DOHH2 (cell line): ENCODE data around the gene HOXA9.

Experiments
- EZH2phosphoT487 ChIP-seq: fragments of 200-600 bp; sonication (generic); IDR thresholded peaks from 2 replicates; pipeline ENCODE4 v1.6.1; 2017; ENCODE audit warnings: borderline replicate concordance, mild to moderate bottlenecking, antibody characterized with exemption, low read length, moderate library complexity, mixed read lengths
- TF ChIP-seq, protein P1 (sequence below): fragments of 200-600 bp; sonication (generic); IDR thresholded peaks from one replicate; pipeline ENCODE4 v1.5.1; 2014; ENCODE audit warnings: antibody characterized with exemption, mild to moderate bottlenecking, low read depth, low read length; ENCODE audit not compliant: poor library complexity, severe bottlenecking

DNA sequence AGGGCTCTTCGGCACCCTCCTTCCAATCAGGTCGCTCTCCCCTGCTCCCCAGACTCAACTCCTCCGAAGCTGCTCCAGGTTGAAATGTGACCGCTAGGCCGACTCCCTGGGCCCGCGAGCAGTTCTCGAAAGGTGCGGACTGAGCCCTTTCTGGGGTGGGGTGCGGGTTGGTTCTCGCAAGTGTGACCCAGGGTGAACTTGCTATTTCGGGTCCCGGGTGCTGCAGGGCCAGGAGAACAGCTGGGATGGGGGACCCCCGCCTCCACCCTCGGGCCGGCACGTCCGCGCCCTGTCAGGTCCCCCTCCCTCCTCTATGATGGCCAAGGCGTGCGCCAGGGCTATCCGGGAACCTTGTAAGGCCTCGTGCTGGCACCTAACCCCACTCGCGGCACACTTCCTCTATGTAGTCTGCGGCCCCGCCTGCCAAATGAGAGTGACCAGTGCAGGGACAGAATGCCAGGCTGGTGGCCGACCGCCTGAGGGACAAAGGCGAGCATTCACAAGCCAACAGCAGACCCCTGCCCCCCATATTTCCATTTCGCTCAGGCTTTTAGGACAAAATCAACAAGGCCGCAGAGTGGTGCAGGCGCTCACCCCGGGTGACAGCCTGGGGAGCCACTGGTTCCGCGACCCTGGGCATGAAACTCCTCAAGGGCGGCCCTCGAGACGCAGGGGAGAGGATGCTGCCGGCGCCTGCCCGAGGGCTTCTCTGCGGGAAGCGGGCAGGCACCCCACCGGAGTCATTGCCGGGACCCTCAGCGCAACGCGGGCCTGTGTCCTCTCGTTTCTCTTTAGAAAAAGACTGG lies 48.3 kb upstream of the HOXA9 start:
- TF ChIP-seq, protein P1, sequence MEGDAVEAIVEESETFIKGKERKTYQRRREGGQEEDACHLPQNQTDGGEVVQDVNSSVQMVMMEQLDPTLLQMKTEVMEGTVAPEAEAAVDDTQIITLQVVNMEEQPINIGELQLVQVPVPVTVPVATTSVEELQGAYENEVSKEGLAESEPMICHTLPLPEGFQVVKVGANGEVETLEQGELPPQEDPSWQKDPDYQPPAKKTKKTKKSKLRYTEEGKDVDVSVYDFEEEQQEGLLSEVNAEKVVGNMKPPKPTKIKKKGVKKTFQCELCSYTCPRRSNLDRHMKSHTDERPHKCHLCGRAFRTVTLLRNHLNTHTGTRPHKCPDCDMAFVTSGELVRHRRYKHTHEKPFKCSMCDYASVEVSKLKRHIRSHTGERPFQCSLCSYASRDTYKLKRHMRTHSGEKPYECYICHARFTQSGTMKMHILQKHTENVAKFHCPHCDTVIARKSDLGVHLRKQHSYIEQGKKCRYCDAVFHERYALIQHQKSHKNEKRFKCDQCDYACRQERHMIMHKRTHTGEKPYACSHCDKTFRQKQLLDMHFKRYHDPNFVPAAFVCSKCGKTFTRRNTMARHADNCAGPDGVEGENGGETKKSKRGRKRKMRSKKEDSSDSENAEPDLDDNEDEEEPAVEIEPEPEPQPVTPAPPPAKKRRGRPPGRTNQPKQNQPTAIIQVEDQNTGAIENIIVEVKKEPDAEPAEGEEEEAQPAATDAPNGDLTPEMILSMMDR, result no peak
- TF ChIP-seq EZH2phosphoT487, result no peak
